ENCODE measurements around the gene HEPACAM.

DNA sequence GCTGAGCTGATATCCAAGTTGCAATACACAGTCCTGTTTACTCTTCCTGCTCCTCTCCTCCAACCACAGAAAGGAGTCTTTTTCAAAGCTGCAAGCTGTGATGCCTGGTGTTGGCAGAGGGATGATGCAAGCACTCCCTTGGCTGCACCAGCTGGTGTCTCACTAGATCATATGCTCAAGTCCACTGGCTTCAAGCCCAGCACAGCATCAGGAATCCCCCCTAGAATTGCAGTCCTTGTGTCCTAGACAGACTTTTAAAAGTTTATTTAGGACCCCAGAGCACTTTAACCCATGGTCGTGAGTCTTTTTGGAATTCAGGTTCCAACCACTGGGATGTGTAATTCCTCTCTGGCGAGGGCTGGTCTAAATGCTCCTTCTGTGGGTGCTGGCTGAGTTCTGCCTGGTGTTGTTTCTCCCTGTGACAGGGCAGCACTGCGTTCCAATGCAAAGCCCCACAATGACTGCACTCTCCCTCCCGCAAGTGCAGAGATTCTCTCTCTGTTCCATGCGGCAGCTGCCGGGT lies 18.7 kb downstream of the HEPACAM start:
- TF ChIP-seq, protein P1, sequence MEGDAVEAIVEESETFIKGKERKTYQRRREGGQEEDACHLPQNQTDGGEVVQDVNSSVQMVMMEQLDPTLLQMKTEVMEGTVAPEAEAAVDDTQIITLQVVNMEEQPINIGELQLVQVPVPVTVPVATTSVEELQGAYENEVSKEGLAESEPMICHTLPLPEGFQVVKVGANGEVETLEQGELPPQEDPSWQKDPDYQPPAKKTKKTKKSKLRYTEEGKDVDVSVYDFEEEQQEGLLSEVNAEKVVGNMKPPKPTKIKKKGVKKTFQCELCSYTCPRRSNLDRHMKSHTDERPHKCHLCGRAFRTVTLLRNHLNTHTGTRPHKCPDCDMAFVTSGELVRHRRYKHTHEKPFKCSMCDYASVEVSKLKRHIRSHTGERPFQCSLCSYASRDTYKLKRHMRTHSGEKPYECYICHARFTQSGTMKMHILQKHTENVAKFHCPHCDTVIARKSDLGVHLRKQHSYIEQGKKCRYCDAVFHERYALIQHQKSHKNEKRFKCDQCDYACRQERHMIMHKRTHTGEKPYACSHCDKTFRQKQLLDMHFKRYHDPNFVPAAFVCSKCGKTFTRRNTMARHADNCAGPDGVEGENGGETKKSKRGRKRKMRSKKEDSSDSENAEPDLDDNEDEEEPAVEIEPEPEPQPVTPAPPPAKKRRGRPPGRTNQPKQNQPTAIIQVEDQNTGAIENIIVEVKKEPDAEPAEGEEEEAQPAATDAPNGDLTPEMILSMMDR (IDR thresholded peaks at IDR 0.05): no peak
- no peak for TF ChIP-seq POLR2A (IDR thresholded peaks at IDR 0.05)
- TF ChIP-seq EP300 (IDR thresholded peaks at IDR 0.05): no peak

All from tibial nerve (tissue), 4 donors.